Smooth muscle cell (in vitro differentiated cells): Measurements from ENCODE around the gene FRAT2. TPM values are rescaled to one million over a fixed set of nuclear protein-coding genes. Genes with fewer than 3 reads are reported as not detected.
A peak's percentile ranks its signal among the peaks of the same experiment; 100 is the strongest.

Experiments used
- DNase-seq: peaks from one replicate; lab custom pipeline; 2025; ENCODE audit not compliant: unreplicated experiment; lab: John Stamatoyannopoulos, UW
- H2AFZ ChIP-seq: fragments of 200-600 bp; sonication (generic); 2 replicates; pipeline ENCODE4 v1.6.0; 2016; ENCODE audit warnings: antibody characterized with exemption, low read depth, mild to moderate bottlenecking
- H3F3A ChIP-seq: fragments of 200-600 bp; sonication (generic); 2 replicates; pipeline ENCODE4 v1.6.0; 2017; ENCODE audit warnings: antibody characterized with exemption, low read depth
- H3K27ac ChIP-seq: fragments of 200-600 bp; sonication (generic); 2 replicates; pipeline ENCODE4 v1.5.1; 2016; ENCODE audit warnings: low read depth, mild to moderate bottlenecking
- H3K27me3 ChIP-seq: fragments of 200-600 bp; sonication (generic); 2 replicates; pipeline ENCODE4 v1.6.1; 2016; ENCODE audit warnings: low read depth, mild to moderate bottlenecking
- H3K36me3 ChIP-seq: fragments of 200-600 bp; sonication (generic); 2 replicates; pipeline ENCODE4 v1.5.1; 2016; ENCODE audit warnings: low read depth
- H3K4me1 ChIP-seq: fragments of 200-600 bp; sonication (generic); 2 replicates; pipeline ENCODE4 v1.5.1; 2016; ENCODE audit warnings: low read depth
- H3K4me2 ChIP-seq: fragments of 200-600 bp; sonication (generic); 2 replicates; pipeline ENCODE4 v1.6.0; 2016; ENCODE audit warnings: mild to moderate bottlenecking
- H3K4me3 ChIP-seq: fragments of 200-600 bp; sonication (generic); 2 replicates; pipeline ENCODE4 v1.5.1; 2016; ENCODE audit warnings: mild to moderate bottlenecking
- H3K79me2 ChIP-seq: fragments of 200-600 bp; sonication (generic); 2 replicates; pipeline ENCODE4 v1.6.0; 2016; ENCODE audit warnings: low read depth, mild to moderate bottlenecking
- H3K9ac ChIP-seq: fragments of 200-600 bp; sonication (generic); 2 replicates; pipeline ENCODE4 v1.6.0; 2016; ENCODE audit warnings: low read depth
- H3K9me3 ChIP-seq: fragments of 200-600 bp; sonication (generic); replicated peaks from 2 replicates; pipeline ENCODE4 v1.5.1; 2016; ENCODE audit warnings: low read depth
- H4K20me1 ChIP-seq: fragments of 200-600 bp; sonication (generic); 2 replicates; pipeline ENCODE4 v1.6.0; 2016; ENCODE audit warnings: low read depth
- CTCF ChIP-seq: fragments of 200-600 bp; sonication (generic); IDR thresholded peaks from 2 replicates; pipeline ENCODE4 v1.5.1; 2017; ENCODE audit warnings: borderline replicate concordance, mild to moderate bottlenecking, antibody characterized with exemption; ENCODE audit not compliant: insufficient read depth, poor library complexity, severe bottlenecking
- WGBS: methylation state at CpG from one replicate; pipeline ENCODE4 v1.1.7; 2016; ENCODE audit warnings: low lambda C conversion rate; 5-methylcytosine and 5-hydroxymethylcytosine counted together
- polyA plus RNA-seq: library from polyadenylated mRNA; unstranded; fragments of >200 nt; fragmentation: Nextera tagmentation; extraction: Ambion mirVana; gene quantifications from 2 replicates; pipeline ENCODE4 v1.2.1, GENCODE V29; 2016
- total RNA-seq: library from RNA; depleted of rRNA; stranded (reverse); fragments of >200 nt; gene quantifications from 2 replicates; pipeline ENCODE4 v1.2.3, GENCODE V29; 2014

The FRAT2 gene
- total and polyA plus RNA-seq, 2 experiments from 2014 or later, result 4.0 to 7.7 TPM

DNA sequence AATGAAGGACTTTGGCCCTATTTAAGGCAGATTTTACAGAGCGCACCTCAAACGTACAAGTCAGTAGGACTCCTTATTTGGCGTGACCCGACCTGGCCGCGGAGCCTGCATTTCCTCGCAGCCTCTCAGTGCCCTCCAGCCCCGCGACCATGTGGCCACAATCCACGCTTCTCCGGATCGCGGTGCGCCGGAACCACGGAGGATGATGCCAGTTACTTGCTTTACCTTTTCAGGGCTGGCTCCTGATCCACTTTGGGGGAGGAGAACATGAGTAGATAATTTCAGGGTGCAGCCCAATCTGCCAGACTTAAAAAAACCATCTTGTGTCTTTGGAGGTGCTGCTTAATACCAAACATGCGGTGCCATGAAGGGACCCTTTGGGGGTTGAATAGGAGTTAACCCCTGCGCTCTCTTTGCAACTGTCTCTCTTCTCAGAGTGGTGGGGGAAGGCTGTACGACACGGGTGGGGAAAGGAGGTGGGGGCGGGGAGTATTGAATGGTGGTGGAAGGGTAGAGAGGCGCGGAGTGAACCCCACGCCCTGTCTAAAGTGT is 14.0 kb downstream of the FRAT2 start:
- H3K4me1 ChIP-seq, result peaks cover 20% of the 10 kb centered on the region
- TF ChIP-seq CTCF, result no peak
- no peak for DNase-seq
- no peaks in the 10 kb centered on the region for H4K20me1 ChIP-seq
- peak overlapping the region; percentile 99 for H3K4me2 ChIP-seq
- H3K36me3 ChIP-seq, result no peaks in the 10 kb centered on the region
- peak overlapping the region; percentile 2 for H3K9ac ChIP-seq
- no peaks in the 10 kb centered on the region for H3K9me3 ChIP-seq
- H3K4me3 ChIP-seq, result peak overlapping the region; percentile 100
- WGBS, result 8% methylated on average over 21 of the region's 24 CpGs
- no peaks in the 10 kb centered on the region for H3F3A ChIP-seq
- no peak overlapping the region for H3K27ac ChIP-seq
- H2AFZ ChIP-seq, result peak overlapping the region; percentile 79
- H3K27me3 ChIP-seq, result peaks cover 8% of the 10 kb centered on the region
- H3K79me2 ChIP-seq, result no peaks in the 10 kb centered on the region

DNA sequence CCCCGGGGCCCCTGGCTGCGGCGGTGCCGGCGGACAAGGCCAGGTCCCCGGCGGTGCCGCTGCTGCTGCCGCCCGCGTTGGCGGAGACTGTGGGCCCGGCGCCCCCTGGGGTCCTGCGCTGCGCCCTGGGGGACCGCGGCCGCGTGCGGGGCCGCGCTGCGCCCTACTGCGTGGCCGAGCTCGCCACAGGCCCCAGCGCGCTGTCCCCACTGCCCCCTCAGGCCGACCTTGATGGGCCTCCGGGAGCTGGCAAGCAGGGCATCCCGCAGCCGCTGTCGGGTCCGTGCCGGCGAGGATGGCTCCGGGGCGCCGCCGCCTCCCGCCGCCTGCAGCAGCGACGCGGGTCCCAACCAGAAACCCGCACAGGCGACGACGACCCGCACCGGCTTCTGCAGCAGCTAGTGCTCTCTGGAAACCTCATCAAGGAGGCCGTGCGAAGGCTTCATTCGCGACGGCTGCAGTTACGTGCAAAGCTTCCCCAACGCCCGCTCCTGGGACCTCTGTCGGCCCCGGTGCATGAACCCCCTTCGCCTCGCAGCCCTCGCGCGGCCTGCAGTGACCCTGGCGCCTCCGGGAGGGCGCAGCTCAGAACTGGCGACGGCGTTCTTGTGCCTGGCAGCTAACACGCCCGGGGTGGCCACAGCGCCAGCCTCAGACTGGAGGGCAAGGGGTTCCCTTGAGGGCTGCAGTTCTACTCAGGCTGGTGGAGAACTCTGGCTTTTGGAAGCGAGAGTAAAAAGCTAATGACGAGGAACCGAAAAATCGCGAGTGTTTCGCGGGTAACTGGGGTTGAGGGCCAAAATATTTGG is 14.7 kb downstream of the FRAT2 start:
- Histone ChIP-seq H2AFZ (peak overlapping the region; percentile 79), H3K27ac (no peak overlapping the region), H3K4me1 (peaks cover 20% of the 10 kb centered on the region), H3F3A (no peaks in the 10 kb centered on the region), H3K79me2 (no peaks in the 10 kb centered on the region), H3K9me3 (no peaks in the 10 kb centered on the region), H3K9ac (peak overlapping the region; percentile 2), H3K36me3 (no peaks in the 10 kb centered on the region), H3K27me3 (peaks cover 8% of the 10 kb centered on the region), H3K4me2 (peak overlapping the region; percentile 99), H3K4me3 (peak overlapping the region; percentile 100), H4K20me1 (no peaks in the 10 kb centered on the region)
- TF ChIP-seq CTCF, result no peak
- WGBS, result under 1% methylated on average over 56 of the region's 83 CpGs
- no peak for DNase-seq

- H2AFZ ChIP-seq, result peak within 1 kb of the TSS; percentile 99
- peak within 1 kb of the TSS; percentile 100 for H3K9ac ChIP-seq
- H3K79me2 ChIP-seq, result no peaks in the 10 kb centered on the region
- no peaks in the 10 kb centered on the region for H3K36me3 ChIP-seq
- DNase-seq, result peak; percentile 79
- WGBS, result under 1% methylated on average over 65 of the region's 79 CpGs
- H3K4me3 ChIP-seq, result peak within 1 kb of the TSS; percentile 100
- H3K9me3 ChIP-seq, result no peaks in the 10 kb centered on the region
- peaks cover 20% of the 10 kb centered on the region for H3K4me1 ChIP-seq
- no peaks in the 10 kb centered on the region for H4K20me1 ChIP-seq
- H3K4me2 ChIP-seq, result peak within 1 kb of the TSS; percentile 99
- peak within 1 kb of the TSS; percentile 98 for H3K27ac ChIP-seq
- H3F3A ChIP-seq, result no peaks in the 10 kb centered on the region
- no peak for TF ChIP-seq CTCF
- H3K27me3 ChIP-seq, result peaks cover 8% of the 10 kb centered on the region
Observed at GRCh38 chr10:97318772-97319651, 15.5 kb downstream of the FRAT2 start, which contains the start of gene FRAT1. FRAT1 (plus strand) TSS chr10:97319271; CDS start chr10:97319454, 183 bp downstream.
